ENCODE measurements around the gene PIMREG.

GRCh38 chr17:6435968-6436367 is 8.3 kb upstream of the PIMREG start:
- peak; percentile 12 to 86 (median 77) for TF ChIP-seq CTCF (IDR thresholded peaks at IDR 0.05)
- no peak for TF ChIP-seq POLR2A (IDR thresholded peaks at IDR 0.05)
